H1 (cell line): Measurements from ENCODE around the gene IL37. TPM values are rescaled to one million over a fixed set of nuclear protein-coding genes. Genes with fewer than 3 reads are reported as not detected.

Experiments used
- CTCF ChIA-PET: fragments of 300-600 bp; sonication (Branson Sonifier 250); formaldehyde crosslinking; loops from one replicate; lab custom pipeline; 2021; ENCODE audit not compliant: partially characterized antibody; lab: Charles Lee
- POLR2A ChIA-PET: fragments of 300-600 bp; sonication (Branson Sonifier 250); formaldehyde crosslinking; loops from one replicate; lab custom pipeline; 2021; ENCODE audit warnings: inconsistent platforms; ENCODE audit not compliant: partially characterized antibody; lab: Charles Lee
- DNase-seq, 2 experiments: peaks; one replicate each; pipeline versions ENCODE4 v3.0.0 to v3.0.0-alpha.2; 2010 to 2022; ENCODE audit warnings: low spot score in 2 of 2, low read depth in 1 of 2, mixed read lengths in 1 of 2
- FAIRE-seq: peaks from 2 replicates; lab custom pipeline; 2011; peaks lifted over from hg19 to GRCh38; lab: Jason Lieb, UNC
- H2AFZ ChIP-seq: 2 replicates; pipeline ENCODE4 v1.8.1; 2012; ENCODE audit warnings: low read length, inconsistent platforms
- H2AK5ac ChIP-seq: 2 replicates; pipeline ENCODE4 v1.6.1; 2013; ENCODE audit warnings: low read depth, low read length
- H2BK120ac ChIP-seq: replicated peaks from 2 replicates; pipeline ENCODE3; 2013; ENCODE audit warnings: low read depth, low read length, inconsistent platforms
- H2BK12ac ChIP-seq: 2 replicates; pipeline ENCODE4 v1.6.1; 2013; ENCODE audit warnings: low read depth, low read length
- H2BK15ac ChIP-seq: 2 replicates; pipeline ENCODE4 v1.6.1; 2013; ENCODE audit warnings: low read length
- H2BK20ac ChIP-seq: 2 replicates; pipeline ENCODE4 v1.6.1; 2013; ENCODE audit warnings: low read length
- H2BK5ac ChIP-seq: 2 replicates; pipeline ENCODE4 v1.6.1; 2013; ENCODE audit warnings: low read depth, low read length
- H3K14ac ChIP-seq: 2 replicates; pipeline ENCODE4 v1.6.1; 2013; ENCODE audit warnings: inconsistent platforms; ENCODE audit not compliant: insufficient read length
- H3K18ac ChIP-seq: 2 replicates; pipeline ENCODE4 v1.6.1; 2013; ENCODE audit warnings: low read length; ENCODE audit errors: extremely low read depth
- H3K23ac ChIP-seq: 2 replicates; pipeline ENCODE4 v1.6.1; 2013; ENCODE audit warnings: inconsistent platforms; ENCODE audit not compliant: insufficient read length
- H3K23me2 ChIP-seq: 2 replicates; pipeline ENCODE4 v1.6.1; 2013; ENCODE audit warnings: low read depth, low read length
- H3K27ac ChIP-seq: 2 replicates; pipeline ENCODE4 v1.6.1; 2011; ENCODE audit warnings: low read depth, low read length, inconsistent platforms
- H3K27me3 ChIP-seq, 4 experiments: replicated peaks in 1 of 4; 1 replicate in 1 of 4; 2 replicates in 3 of 4; pipeline versions ENCODE4 v1.6.1 to v1.8.1; 2011 to 2013; ENCODE audit warnings: low read length in 3 of 4, mild to moderate bottlenecking in 3 of 4, inconsistent platforms in 2 of 4, mixed read lengths in 2 of 4, moderate library complexity in 1 of 4; ENCODE audit not compliant: control insufficient read depth in 3 of 4, insufficient read depth in 3 of 4; ENCODE audit errors: extremely low read depth in 1 of 4
- H3K36me3 ChIP-seq, 4 experiments: 2 replicates each; pipeline versions ENCODE4 v1.6.1 to v1.8.1; 2011 to 2013; ENCODE audit warnings: mild to moderate bottlenecking in 4 of 4, low read length in 3 of 4, moderate library complexity in 2 of 4, control low read depth in 1 of 4, inconsistent platforms in 1 of 4; ENCODE audit not compliant: insufficient read depth in 4 of 4, control insufficient read depth in 2 of 4
- H3K4ac ChIP-seq: replicated peaks from 2 replicates; pipeline ENCODE3; 2013; ENCODE audit warnings: low read length, low read depth, mixed read lengths, inconsistent platforms; ENCODE audit not compliant: insufficient read length
- H3K4me1 ChIP-seq, 4 experiments: replicated peaks in 1 of 4; 1 replicate in 1 of 4; 2 replicates in 3 of 4; pipeline versions ENCODE4 v1.6.1 to v1.8.1; 2011 to 2013; ENCODE audit warnings: low read length in 3 of 4, inconsistent platforms in 2 of 4, mixed read lengths in 1 of 4; ENCODE audit not compliant: insufficient read depth in 4 of 4, control insufficient read depth in 3 of 4
- H3K4me2 ChIP-seq, 2 experiments: 2 replicates each; pipeline versions ENCODE4 v1.6.1 to v1.8.1; 2011 to 2013; ENCODE audit warnings: low read depth in 2 of 2, low read length in 2 of 2, control low read depth in 1 of 2, inconsistent platforms in 1 of 2, mild to moderate bottlenecking in 1 of 2; ENCODE audit not compliant: insufficient read depth in 1 of 2
- H3K4me3 ChIP-seq, 4 experiments: fragments of 200-600, 300-600 bp in 1 of 4; sonication (generic), shearing (Covaris generic), sonication (Bioruptor Twin) in 1 of 4; 2 replicates each; pipeline versions ENCODE4 v1.5.1 to v1.8.1; 2011 to 2016; ENCODE audit warnings: low read length in 4 of 4, low read depth in 3 of 4, control low read depth in 2 of 4, inconsistent platforms in 2 of 4, mild to moderate bottlenecking in 2 of 4, mixed read lengths in 1 of 4, moderate library complexity in 1 of 4; ENCODE audit not compliant: insufficient read depth in 2 of 4; ENCODE audit errors: extremely low read depth in 1 of 4
- H3K56ac ChIP-seq: replicated peaks from 2 replicates; pipeline ENCODE3; 2013; ENCODE audit warnings: low read depth, mild to moderate bottlenecking, mixed read lengths, low read length, inconsistent platforms; ENCODE audit not compliant: insufficient read length
- H3K79me1 ChIP-seq: 2 replicates; pipeline ENCODE4 v1.6.1; 2013; ENCODE audit warnings: low read depth, low read length, control low read depth
- H3K79me2 ChIP-seq, 2 experiments: 2 replicates each; pipeline versions ENCODE4 v1.6.1 to v1.8.1; 2012 to 2013; ENCODE audit warnings: low read length in 2 of 2, mild to moderate bottlenecking in 2 of 2, inconsistent platforms in 1 of 2; ENCODE audit not compliant: insufficient read depth in 2 of 2, control insufficient read depth in 1 of 2
- H3K9ac ChIP-seq, 4 experiments: replicated peaks in 1 of 4; 1 replicate in 1 of 4; 2 replicates in 3 of 4; pipeline versions ENCODE4 v1.6.1 to v1.8.1; 2011 to 2013; ENCODE audit warnings: low read depth in 3 of 4, low read length in 3 of 4, control low read depth in 2 of 4, mild to moderate bottlenecking in 2 of 4, moderate library complexity in 2 of 4, inconsistent platforms in 1 of 4; ENCODE audit errors: extremely low read depth in 1 of 4
- H3K9me3 ChIP-seq, 2 experiments: 2 replicates each; pipeline versions ENCODE4 v1.6.1 to v1.8.1; 2012 to 2013; ENCODE audit warnings: mild to moderate bottlenecking in 2 of 2, moderate library complexity in 2 of 2, control low read depth in 1 of 2, inconsistent platforms in 1 of 2, low read depth in 1 of 2, low read length in 1 of 2, mixed read lengths in 1 of 2; ENCODE audit not compliant: insufficient read depth in 2 of 2
- H4K20me1 ChIP-seq, 2 experiments: replicated peaks in 1 of 2; 2 replicates each; pipeline versions ENCODE3 to v1.8.1; 2011 to 2013; ENCODE audit warnings: inconsistent platforms in 2 of 2, low read length in 2 of 2, mild to moderate bottlenecking in 1 of 2; ENCODE audit not compliant: insufficient read depth in 2 of 2, control insufficient read depth in 1 of 2
- H4K5ac ChIP-seq: 2 replicates; pipeline ENCODE4 v1.6.1; 2013; ENCODE audit warnings: low read length, low read depth, mixed read lengths, inconsistent platforms; ENCODE audit not compliant: insufficient read length
- H4K8ac ChIP-seq: 2 replicates; pipeline ENCODE4 v1.8.0; 2013; ENCODE audit warnings: mild to moderate bottlenecking, moderate library complexity, low read length, inconsistent platforms; ENCODE audit not compliant: insufficient read depth; ENCODE audit errors: extremely low read depth
- H4K91ac ChIP-seq: replicated peaks from 2 replicates; pipeline ENCODE3; 2013; ENCODE audit warnings: low read length, mixed read lengths, inconsistent platforms; ENCODE audit not compliant: insufficient read length
- CREB1 ChIP-seq: IDR thresholded peaks from 2 replicates; pipeline ENCODE4 v1.6.1; 2012; ENCODE audit warnings: inconsistent platforms
- FOSL1 ChIP-seq: IDR thresholded peaks from 2 replicates; pipeline ENCODE4 v1.6.1; 2011; ENCODE audit warnings: mild to moderate bottlenecking, low read depth, low read length, moderate library complexity; ENCODE audit not compliant: insufficient read depth
- HDAC6 ChIP-seq: IDR thresholded peaks from one replicate; pipeline ENCODE4 v1.7.1; 2012; ENCODE audit warnings: low read depth, mild to moderate bottlenecking, inconsistent platforms, low read length, moderate library complexity
- NRF1 ChIP-seq: IDR thresholded peaks from 2 replicates; pipeline ENCODE4 v1.6.1; 2011; ENCODE audit warnings: mild to moderate bottlenecking, low read depth, low read length, improper control_type of control experiment
- POLR2A ChIP-seq, 2 experiments: IDR thresholded peaks; 1 replicate in 1 of 2; 2 replicates in 1 of 2; pipeline ENCODE4 v1.6.1; 2011; ENCODE audit warnings: low read depth in 2 of 2, low read length in 2 of 2, mild to moderate bottlenecking in 2 of 2; ENCODE audit errors: control extremely low read depth in 1 of 2
- RBBP5 ChIP-seq: IDR thresholded peaks from 2 replicates; pipeline ENCODE4 v1.7.1; 2012; ENCODE audit warnings: low read depth, mild to moderate bottlenecking, inconsistent platforms, low read length, moderate library complexity, borderline replicate concordance
- RFX5 ChIP-seq: IDR thresholded peaks from 2 replicates; pipeline ENCODE4 v1.6.1; 2011; ENCODE audit warnings: low read depth, low read length, improper control_type of control experiment, borderline replicate concordance
- RNF2 ChIP-seq: fragments of 200-900, 300-1000 bp; sonication (generic); IDR thresholded peaks from 2 replicates; pipeline ENCODE4 v1.7.1; 2016; ENCODE audit warnings: borderline replicate concordance, low read depth, mild to moderate bottlenecking, antibody characterized with exemption, low read length; ENCODE audit not compliant: poor library complexity, severe bottlenecking; ENCODE audit errors: missing control alignments
- SP1 ChIP-seq: IDR thresholded peaks from 2 replicates; pipeline ENCODE4 v1.6.1; 2011; ENCODE audit warnings: low read depth, low read length
- TCF12 ChIP-seq: IDR thresholded peaks from 2 replicates; pipeline ENCODE4 v1.6.1; 2011; ENCODE audit warnings: low read depth, mild to moderate bottlenecking, low read length
- WGBS, 2 experiments: shearing (Covaris generic) in 1 of 2; methylation state at CpG; one replicate each; pipeline versions ENCODE4 v1.1.6 to v1.1.7; 2013 to 2015; ENCODE audit warnings: low lambda C conversion rate in 2 of 2, mixed read lengths in 2 of 2, inconsistent platforms in 1 of 2, low coverage in 1 of 2, missing lambda C conversion rate in 1 of 2; ENCODE audit not compliant: insufficient replicate concordance in 2 of 2, insufficient coverage in 1 of 2, insufficient read length in 1 of 2; ENCODE audit errors: extremely low coverage in 1 of 2, missing lambda C conversion rate in 1 of 2; 5-methylcytosine and 5-hydroxymethylcytosine counted together
- polyA plus RNA-seq, 7 experiments: library from polyadenylated mRNA; depleted of rRNA in 3 of 7; stranded (reverse) in 5 of 7; unstranded in 2 of 7; fragments of >200 nt in 5 of 7; fragments of 200-250 nt in 2 of 7; gene quantifications; 1 replicate in 5 of 7; 2 replicates in 1 of 7; 4 replicates in 1 of 7; pipeline versions ENCODE4 v1.2.1 to v1.2.3, GENCODE V29; 2011 to 2013; ENCODE audit warnings: missing spikeins in 2 of 7, mixed read lengths in 2 of 7
- total RNA-seq: library from RNA; stranded (reverse); fragmentation: NEBNext Ultra II Directional; extraction: Animal tissue kit (Norgen Biotek cat#: 25700); gene quantifications from 2 replicates; pipeline ENCODE4 v1.2.1, GENCODE V29; 2021
- TF ChIP-seq, protein P1 (sequence below): IDR thresholded peaks from 2 replicates; pipeline ENCODE4 v1.6.1; 2012; ENCODE audit warnings: inconsistent platforms

Gene IL37
- total and polyA plus RNA-seq, 2 of the 8 experiments (the other 6 are each of a cell fraction or from before 2014, with no cell fraction given) = 0.18 TPM; not detected in 1

DNA sequence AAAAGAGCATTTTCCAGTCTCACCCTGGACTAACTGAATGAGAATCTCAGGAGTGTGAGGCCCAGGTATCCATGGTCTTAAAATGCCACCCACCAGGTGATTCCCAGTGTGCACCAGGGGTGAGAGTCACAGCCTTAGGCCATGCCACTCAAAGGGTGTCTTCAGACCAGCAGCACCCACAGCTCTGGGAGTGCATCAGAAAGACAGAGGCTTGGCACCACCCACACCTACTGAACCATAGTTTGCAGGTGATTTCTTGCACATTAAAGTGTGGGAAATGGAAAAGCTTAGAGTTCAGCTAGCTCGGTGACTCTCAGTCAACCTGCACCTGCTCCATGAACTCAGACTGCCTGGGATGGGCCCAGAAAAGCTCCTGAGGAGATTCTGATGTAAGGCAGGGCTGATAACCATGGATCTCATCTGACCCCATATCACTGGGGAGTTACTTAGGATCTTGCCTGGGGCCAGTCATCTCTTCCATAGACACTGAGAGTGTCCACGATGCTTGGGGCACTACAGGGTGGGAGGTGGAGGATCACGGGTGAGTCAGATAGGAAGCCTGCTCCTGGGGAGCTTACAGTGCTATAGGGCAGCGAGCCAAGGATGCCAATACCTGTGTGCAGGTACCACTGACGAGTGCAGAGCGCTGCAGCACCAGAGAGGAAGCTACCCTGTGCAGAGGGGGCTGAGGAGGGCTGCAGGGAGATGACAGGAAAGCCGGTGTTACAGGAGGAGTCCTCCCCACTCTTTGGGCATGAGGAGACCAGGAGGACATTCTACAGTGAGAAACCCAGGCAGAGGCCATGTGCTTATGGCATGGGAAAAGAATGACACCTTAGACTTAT lies 4.6 kb downstream of the IL37 start:
- H2AFZ ChIP-seq = no peak overlapping the region
- H3K23me2 ChIP-seq = no peaks in the 10 kb centered on the region
- no peak overlapping the region for H2BK5ac ChIP-seq
- H3K79me2 ChIP-seq = no peaks in the 10 kb centered on the region
- peaks cover 2 to 9% of the 10 kb centered on the region in 2 experiments; a peak in 2 of 4 replicates for H3K9me3 ChIP-seq
- no peak overlapping the region for H3K56ac ChIP-seq
- H3K18ac ChIP-seq = no peak overlapping the region
- H3K9ac ChIP-seq = no peak overlapping the region
- ChIA-PET POLR2A (no interaction called here), CTCF (interaction anchor here (0.6 to 2.2 kb wide), 7 partner anchors 9 to 334 kb away, joined by 3 to 13 read pairs (median 3); no protein-coding TSS in a partner anchor)
- DNase-seq (no peak), FAIRE-seq (no peak)
- H4K5ac ChIP-seq = no peak overlapping the region
- no peak overlapping the region for H2AK5ac ChIP-seq
- H2BK15ac ChIP-seq = no peak overlapping the region
- H2BK12ac ChIP-seq = no peak overlapping the region
- H2BK20ac ChIP-seq = no peak overlapping the region
- 79% methylated on average over 7 of the region's 7 CpGs; no CpG with 5 or more reads in 1 of the 2 experiments for WGBS, 2 experiments
- no peak overlapping the region for H2BK120ac ChIP-seq
- H3K4me1 ChIP-seq = no peaks in the 10 kb centered on the region
- no peaks in the 10 kb centered on the region for H3K79me1 ChIP-seq
- no peak overlapping the region for H3K23ac ChIP-seq
- no peaks in the 10 kb centered on the region for H4K20me1 ChIP-seq
- no peak overlapping the region for H3K4me2 ChIP-seq
- H3K27ac ChIP-seq = no peak overlapping the region
- H4K8ac ChIP-seq = no peak overlapping the region
- TF ChIP-seq TCF12 (no peak), RNF2 (no peak), SP1 (no peak), FOSL1 (no peak), HDAC6 (no peak), CREB1 (no peak), RFX5 (no peak), RBBP5 (no peak), POLR2A (IDR thresholded peaks at IDR 0.05; ENCODE audit: control extremely low read depth in 1 of 2, low read depth in 2 of 2, low read length in 2 of 2) (no peak), NRF1 (no peak)
- TF ChIP-seq, protein P1, sequence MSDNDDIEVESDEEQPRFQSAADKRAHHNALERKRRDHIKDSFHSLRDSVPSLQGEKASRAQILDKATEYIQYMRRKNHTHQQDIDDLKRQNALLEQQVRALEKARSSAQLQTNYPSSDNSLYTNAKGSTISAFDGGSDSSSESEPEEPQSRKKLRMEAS = no peak
- no peak overlapping the region for H3K4ac ChIP-seq
- H3K36me3 ChIP-seq = no peaks in the 10 kb centered on the region
- no peak overlapping the region for H3K14ac ChIP-seq
- H4K91ac ChIP-seq = no peak overlapping the region
- H3K4me3 ChIP-seq = no peak overlapping the region
- H3K27me3 ChIP-seq = no peaks in the 10 kb centered on the region; a peak in 1 of 7 replicates
